ENCODE results near the gene OR2A12.
"Not testable (repeated sequence)": the region's sequence is repeated elsewhere in the genome, so short reads cannot be mapped to it uniquely, and the experiment has no call there.

OR2A12 gene

GRCh38 chr7:144085978-144086377, at the start of gene OR2A12:
TSS of gene OR2A12 (plus strand) at chr7:144086278. CDS start at chr7:144095108, 8,830 bp downstream.
- no peak for DNase-seq

DNA sequence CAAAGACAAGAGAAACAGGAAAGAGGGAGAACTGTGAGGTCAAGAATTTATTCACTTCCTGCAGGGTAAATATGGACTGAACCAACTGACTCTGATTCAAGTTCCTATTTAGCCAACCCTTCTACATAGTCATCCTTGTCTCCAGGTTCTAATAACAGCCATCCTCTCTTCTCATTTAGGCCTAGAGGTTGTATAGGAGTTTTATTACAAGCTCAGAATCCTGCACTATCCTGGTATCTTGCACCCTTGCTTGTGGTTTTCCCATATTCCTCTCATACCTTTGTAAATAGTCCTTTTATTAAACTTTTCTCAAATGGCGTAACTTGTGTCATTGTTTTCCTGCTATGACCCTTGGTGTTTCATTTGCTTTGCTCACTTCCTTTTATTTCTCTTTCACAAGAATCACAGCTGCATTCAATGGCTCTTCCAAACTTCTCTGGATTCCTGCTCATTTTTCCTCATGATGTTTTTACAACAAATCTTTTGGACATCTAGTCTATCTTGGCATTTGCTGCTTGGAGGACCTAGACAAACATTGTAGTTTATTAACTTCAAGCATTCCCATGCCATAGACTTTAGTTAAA, 49.7 kb upstream of the OR2A12 start:
- no peak for DNase-seq

DNA sequence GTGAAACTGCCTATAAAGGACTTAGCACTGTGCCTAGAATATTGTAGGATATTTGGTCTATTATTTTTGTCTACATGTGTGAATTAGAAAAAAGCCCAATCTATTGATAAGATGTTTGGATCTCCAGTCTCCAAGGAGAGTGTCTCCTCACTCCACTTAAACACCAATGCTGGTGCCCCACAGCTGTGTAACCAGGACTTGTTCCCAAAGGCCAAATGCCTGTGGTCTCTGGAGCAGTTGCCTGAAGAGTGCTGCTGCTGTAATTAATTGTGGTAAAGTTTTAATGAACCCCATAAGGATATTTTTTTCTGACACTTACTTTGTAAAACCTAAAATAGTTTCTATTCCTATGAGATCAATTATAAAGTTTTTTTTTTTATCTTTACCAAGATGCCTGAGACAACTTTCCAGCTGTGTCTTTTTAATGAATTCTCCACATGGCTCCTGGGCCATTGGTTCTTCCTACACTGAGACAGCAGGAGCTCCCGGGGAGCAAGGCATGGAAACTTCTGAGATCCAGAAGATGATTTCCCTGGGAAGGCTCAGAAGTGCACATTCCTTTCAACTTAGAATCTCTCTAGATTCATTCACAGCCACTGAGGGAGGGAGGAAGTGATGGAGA, 48.6 kb upstream of the OR2A12 start:
- DNase-seq = no peak

- no peak for DNase-seq
These were observed 47.2 kb upstream of the OR2A12 start for GRCh38 chr7:144038887-144039286.

- no peak for DNase-seq
These were observed 37.4 kb upstream of the OR2A12 start, which contains the start of gene OR2A5 for GRCh38 chr7:144048648-144049047. TSS of gene OR2A5 (plus strand) at chr7:144048948. CDS start at chr7:144050402, 1,454 bp downstream.

DNA sequence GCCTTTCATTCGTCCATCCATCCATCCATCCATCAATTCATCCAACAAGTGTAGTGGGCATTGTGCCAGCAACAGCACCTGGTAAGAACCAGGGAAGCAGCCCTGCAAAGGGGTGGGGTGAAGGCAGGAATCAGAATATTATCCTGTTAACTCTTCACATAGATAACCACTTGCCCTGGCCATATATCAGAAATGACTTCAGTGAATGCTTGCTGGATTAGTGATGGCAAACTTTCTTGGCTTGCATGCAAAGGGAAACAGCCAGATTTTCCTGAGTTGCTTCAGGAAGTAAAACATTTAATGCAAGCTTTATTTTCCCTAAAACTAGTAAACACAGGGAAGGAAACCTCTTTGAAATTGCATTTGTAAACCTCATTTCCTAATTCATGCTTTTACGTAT, 36.6 kb upstream of the OR2A12 start:
- no peak for DNase-seq

DNA sequence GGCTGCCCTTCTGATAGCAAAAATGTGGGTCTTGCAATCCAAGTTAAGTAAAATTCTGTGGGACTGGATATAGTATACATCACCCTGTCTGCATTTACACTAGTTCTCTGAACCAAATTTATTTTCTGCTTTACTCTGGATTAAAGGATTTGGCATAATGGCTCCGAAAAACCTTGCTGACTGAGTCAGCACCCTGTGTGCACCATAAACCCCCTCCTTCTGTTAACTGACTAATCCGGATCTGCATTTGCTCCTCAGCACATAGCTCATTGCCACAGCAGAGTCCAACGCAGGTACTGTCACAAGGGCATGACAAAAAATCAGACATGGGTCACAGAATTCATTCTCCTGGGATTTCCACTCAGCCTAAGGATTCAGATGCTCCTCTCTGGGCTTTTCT, 36.0 kb upstream of the OR2A12 start:
- DNase-seq = peak; percentile 30

DNA sequence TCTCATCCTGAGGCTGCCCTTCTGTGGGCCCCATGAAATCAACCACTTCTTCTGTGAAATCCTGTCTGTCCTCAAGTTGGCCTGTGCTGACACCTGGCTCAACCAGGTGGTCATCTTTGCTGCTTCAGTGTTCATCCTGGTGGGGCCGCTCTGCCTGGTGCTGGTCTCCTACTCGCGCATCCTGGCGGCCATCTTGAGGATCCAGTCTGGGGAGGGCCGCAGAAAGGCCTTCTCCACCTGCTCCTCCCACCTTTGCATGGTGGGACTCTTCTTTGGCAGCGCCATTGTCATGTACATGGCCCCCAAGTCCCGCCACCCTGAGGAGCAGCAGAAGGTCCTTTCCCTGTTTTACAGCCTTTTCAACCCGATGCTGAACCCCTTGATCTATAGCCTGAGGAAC, 35.2 kb upstream of the OR2A12 start:
- not testable (repeated sequence) for DNase-seq

- DNase-seq = peak; percentile 11
These were observed 28.1 kb upstream of the OR2A12 start for GRCh38 chr7:144057954-144058353.

DNA sequence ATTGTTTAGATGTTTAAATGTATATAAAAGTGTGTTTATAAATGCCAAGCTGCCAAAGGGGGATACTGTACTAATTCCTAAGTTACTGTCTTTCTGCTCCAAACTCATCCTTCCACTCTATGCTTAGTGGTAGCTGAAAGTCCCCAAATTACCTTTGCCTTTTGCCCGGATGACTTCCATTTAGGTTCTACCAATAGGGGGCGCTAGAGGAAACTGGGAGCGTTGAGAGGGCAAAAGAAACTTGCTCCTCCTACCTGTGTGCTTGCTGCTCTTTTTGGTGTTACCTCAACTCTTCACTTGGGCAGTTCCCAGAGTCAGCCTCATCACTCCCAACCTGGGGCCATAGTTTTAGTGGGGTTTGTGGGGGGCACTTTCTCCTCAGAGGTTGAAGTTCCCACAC, 22.4 kb upstream of the OR2A12 start:
- DNase-seq = no peak

DNA sequence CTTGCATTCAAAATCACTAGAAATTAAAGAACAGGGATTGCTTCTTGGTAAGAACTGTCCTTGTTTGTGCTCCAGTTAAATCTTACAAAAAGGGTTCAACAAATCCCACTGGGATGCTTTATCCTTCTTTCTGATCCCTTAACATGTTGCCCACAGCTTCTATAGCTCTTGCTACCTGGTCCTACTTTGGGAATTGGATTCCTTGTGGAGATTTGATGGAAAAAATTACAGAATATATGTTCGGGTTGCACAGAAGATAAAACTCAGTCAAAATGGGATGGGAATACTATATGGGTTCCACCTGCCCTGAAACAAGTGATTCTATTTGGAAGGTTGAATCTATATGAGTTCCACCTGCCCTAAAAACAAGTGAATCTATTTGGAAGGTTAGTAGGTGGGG, 16.6 kb upstream of the OR2A12 start, which contains the start of gene OR2A25:
TSS of gene OR2A25 (plus strand) at position 301 of the 400 bp plus-strand sequence. CDS start 4,409 bp downstream, outside the sequence.
- DNase-seq = no peak

- no peak for DNase-seq
These were observed 16.1 kb upstream of the OR2A12 start for GRCh38 chr7:144069953-144070352.

DNA sequence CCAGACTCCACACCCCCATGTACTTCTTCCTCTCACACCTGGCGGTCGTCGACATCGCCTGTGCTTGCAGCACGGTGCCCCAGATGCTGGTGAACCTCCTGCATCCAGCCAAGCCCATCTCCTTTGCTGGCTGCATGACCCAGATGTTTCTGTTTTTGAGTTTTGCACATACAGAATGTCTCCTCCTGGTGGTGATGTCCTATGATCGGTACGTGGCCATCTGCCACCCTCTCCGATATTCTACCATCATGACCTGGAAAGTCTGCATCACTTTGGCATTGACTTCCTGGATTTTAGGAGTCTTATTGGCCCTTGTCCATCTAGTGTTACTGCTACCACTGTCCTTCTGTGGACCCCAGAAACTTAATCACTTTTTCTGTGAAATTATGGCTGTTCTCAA, 11.7 kb upstream of the OR2A12 start:
- no peak for DNase-seq

DNA sequence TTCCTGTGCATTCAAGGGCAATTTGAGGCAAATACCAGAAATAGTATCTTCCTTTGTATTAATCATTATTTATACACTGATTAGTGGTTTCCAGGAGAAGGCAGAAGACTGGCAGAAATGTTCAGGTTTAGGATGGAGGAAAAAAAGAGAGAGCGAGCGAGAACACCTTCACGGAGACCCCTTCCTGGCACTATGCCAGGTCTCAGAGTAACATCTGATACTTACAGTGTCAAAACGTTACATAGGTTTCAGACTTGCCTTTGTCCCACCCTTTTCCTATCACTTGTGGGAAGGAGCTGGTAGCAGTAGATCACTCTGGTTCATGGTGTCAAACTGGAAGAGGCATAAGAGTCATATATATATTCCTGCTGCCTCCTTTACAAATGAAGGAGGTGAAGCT, 652 bp downstream of the OR2A12 start:
- no peak for DNase-seq

GRCh38 chr7:144087230-144087629, 1.2 kb downstream of the OR2A12 start:
- no peak for DNase-seq

DNA sequence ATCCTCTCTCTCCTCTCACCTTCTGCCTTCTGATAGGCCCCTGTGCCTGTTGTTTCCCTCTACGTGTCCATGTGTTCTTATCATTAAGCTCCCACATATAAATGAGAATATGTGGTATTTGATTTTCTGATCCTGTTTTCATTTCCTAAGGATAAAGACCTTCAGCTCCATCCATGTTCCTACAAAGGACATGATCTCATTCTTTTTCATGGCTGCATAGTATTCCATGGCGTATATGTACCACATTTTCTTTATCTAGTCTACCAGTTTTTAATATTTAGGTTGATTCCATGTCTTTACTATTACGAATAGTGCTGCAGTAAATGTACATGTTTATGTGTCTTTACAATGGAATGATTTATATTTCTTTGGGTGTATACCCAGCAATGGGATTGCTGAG, 4.6 kb downstream of the OR2A12 start:
- DNase-seq = no peak

DNA sequence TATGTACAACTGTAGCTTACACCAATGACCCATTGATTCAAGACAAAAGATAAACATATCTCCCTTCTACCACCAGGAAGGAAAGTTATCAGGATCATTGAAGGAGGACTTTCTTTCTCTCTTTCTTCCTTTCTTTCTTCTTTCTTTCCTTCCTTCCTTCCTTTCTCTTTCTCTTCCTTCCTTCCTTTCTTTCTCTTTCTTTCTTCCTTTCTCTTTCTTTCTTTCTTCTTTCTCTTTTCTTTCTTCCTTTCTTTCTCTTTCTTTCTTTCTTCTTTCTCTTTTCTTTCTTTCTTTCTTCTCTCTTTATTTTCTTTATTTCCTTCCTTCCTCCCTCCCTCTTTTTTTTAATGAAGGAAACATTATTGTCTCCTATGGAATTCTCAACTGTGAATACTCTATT, 12.7 kb downstream of the OR2A12 start:
- DNase-seq = no peak

DNA sequence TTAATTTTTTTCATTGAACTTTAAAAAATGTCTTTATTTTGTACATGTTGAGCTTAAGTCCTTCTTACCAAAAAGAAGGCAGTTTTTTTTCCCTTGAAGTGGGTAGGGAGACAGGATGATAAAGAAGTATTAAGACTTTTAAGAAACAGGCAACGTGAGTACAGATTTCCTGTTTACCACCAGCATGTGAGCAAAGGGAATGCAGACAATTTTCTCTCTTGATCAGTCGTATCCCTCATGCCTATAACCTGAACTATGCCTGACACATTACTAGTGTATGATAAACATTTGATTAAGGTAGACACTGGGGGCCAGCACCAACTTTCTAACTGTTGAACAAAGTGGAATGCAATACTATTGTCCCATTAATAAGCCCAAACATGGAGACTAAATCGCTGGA, 14.5 kb downstream of the OR2A12 start:
- no peak for DNase-seq

- DNase-seq = no peak
These were observed 16.0 kb downstream of the OR2A12 start for GRCh38 chr7:144102041-144102440.

DNA sequence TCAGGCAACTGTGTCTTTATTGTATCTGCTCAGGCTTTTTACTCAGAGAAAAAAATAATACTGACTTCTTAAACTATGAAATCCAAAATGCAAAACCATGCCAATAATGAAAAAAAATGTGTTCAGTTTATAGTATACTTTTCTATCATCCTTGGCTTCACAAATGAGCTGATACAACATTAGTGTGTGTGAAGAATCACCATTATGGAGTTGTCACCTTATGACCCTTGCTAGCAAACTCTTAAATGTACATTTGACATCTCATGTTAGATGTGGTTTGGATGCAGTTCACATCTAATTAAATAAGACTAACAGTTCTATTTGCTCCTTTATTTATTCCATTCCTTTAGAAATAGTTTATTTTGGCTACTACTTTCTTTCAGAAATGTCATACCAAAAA, 19.1 kb downstream of the OR2A12 start:
- DNase-seq = no peak

DNA sequence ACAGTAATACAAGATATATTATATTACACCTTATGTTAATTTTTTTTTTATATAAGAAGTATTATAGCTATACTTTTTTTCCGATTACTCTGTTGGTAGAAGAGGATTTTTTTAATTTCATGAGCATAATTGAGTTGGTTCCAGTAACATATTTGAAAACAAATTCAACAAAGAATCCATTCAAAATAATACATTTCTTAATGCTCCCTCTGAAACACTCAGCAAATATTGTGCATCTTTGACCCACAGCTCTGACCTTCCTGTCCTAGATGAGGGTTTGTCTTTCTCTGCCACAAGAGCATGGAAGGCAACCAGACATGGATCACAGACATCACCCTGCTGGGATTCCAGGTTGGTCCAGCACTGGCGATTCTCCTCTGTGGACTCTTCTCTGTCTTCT, 23.2 kb downstream of the OR2A12 start, which contains the start of gene OR2A2:
TSS of gene OR2A2 (plus strand) at position 301 of the 400 bp plus-strand sequence. CDS start at position 301, 0 bp downstream.
- DNase-seq = no peak

- DNase-seq = no peak
These were observed 24.2 kb downstream of the OR2A12 start for GRCh38 chr7:144110272-144110671.

- DNase-seq = no peak
These were observed 27.6 kb downstream of the OR2A12 start for GRCh38 chr7:144113651-144114050.

DNA sequence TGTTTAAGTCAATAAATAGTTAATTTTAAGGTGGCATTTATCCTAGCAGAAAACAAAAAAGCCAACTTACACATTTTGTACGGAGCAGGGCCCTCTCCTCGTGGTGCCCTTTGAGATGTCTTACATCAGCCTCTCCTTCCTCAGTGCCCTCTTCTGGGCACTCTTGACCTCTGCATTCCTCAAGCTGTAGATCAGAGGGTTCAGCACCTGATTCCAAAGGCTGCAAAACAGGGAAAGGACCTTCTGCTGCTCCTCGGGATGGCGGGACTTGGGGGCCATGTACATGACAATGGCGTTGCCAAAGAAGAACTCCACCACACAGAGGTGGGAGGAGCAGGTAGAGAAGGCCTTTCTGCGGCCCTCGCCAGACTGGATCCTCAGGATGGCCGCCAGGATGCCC, 32.3 kb downstream of the OR2A12 start:
- no peak for DNase-seq

- DNase-seq = no peak
These were observed 36.8 kb downstream of the OR2A12 start, which contains the start of gene OR2A14 for GRCh38 chr7:144122876-144123275. TSS of gene OR2A14 (plus strand) at chr7:144123176. CDS start at chr7:144129113, 5,937 bp downstream.

Measured in amniotic stem cell (primary cell).